Lower lobe of right lung (tissue), 2 donors: ENCODE data around the gene NPR1. TPM values are rescaled to one million over a fixed set of nuclear protein-coding genes. Genes with fewer than 3 reads are reported as not detected.
A peak's percentile ranks its signal among the peaks of the same experiment; 100 is the strongest.

Experiments
- ATAC-seq, 2 donors: fragments of 200-7000 bp; cut with Tn5 transposase; one replicate each; pipeline ENCODE4 v1.9.1; 2020 to 2022; ENCODE audit warnings: mild to moderate bottlenecking in 2 of 2, moderate library complexity in 2 of 2
- DNase-seq: peaks from one replicate; pipeline ENCODE4 v3.0.0-alpha.2; 2020
- H3K27ac ChIP-seq: fragments of 200-600 bp; one replicate; pipeline ENCODE4 v1.8.0; 2022
- H3K27me3 ChIP-seq: fragments of 200-600 bp; one replicate; pipeline ENCODE4 v1.8.0; 2022; ENCODE audit warnings: low read depth
- H3K36me3 ChIP-seq: fragments of 200-600 bp; one replicate; pipeline ENCODE4 v1.8.0; 2022; ENCODE audit warnings: mild to moderate bottlenecking
- H3K4me1 ChIP-seq: fragments of 200-600 bp; one replicate; pipeline ENCODE4 v1.8.0; 2022
- H3K4me3 ChIP-seq: fragments of 200-600 bp; one replicate; pipeline ENCODE4 v1.8.0; 2022; ENCODE audit warnings: mild to moderate bottlenecking
- H3K9me3 ChIP-seq: fragments of 200-600 bp; one replicate; pipeline ENCODE4 v1.8.0; 2022
- CTCF ChIP-seq: fragments of 200-600 bp; IDR thresholded peaks from one replicate; pipeline ENCODE4 v1.8.0; 2022; ENCODE audit warnings: antibody characterized with exemption, mild to moderate bottlenecking
- intact Hi-C: fragments of 100-400 bp; cut with DNase I; formaldehyde crosslinking; loops from one replicate; pipeline ENCODE4 v1.11.0; 2022
- long read RNA-seq: library from polyadenylated mRNA; unstranded; transcript quantifications from one replicate; pipeline ENCODE4 v2.0.0, GENCODE V29; 2021
- total RNA-seq: library from RNA; stranded (reverse); fragmentation: NEBNext Ultra II Directional; extraction: Animal tissue kit (Norgen Biotek cat#: 25700); gene quantifications from one replicate; pipeline ENCODE4 v1.2.1, GENCODE V29; 2021
- donor health status: DM: no; HTN: yes; CAD: no; lungs with severe emphysema.

Gene NPR1
- total RNA-seq, result 58.8 TPM
- long read RNA-seq, full-length matches to known transcripts, result 65 of 126 reads
- long read RNA-seq, partial matches to known transcripts, result 37 of 126 reads
- long read RNA-seq, other reads (novel, unspliced or antisense), result 24 of 126 reads

- Histone ChIP-seq H3K4me1 (peaks cover 32% of the 10 kb centered on the region), H3K9me3 (no peaks in the 10 kb centered on the region), H3K36me3 (peaks cover 19% of the 10 kb centered on the region), H3K27ac (peak within 1 kb of the TSS; percentile 77), H3K4me3 (peak within 1 kb of the TSS; percentile 76), H3K27me3 (peaks cover 13% of the 10 kb centered on the region)
- DNase-seq, result peak; percentile 67
- peak; percentile 78 to 81 for ATAC-seq
- no peak for TF ChIP-seq CTCF
- intact Hi-C loops, result no loop called here
Observed at GRCh38 chr1:153678519-153679336, at the start of gene NPR1. Gene NPR1, plus strand, starts transcription at chr1:153678688. Its CDS starts 421 bp downstream, at chr1:153679109.

GRCh38 chr1:153629343-153629665 lies 49.2 kb upstream of the NPR1 start:
- ATAC-seq (no peak), DNase-seq (no peak)
- Histone ChIP-seq H3K27me3 (no peaks in the 10 kb centered on the region), H3K4me3 (no peak overlapping the region), H3K27ac (no peak overlapping the region), H3K9me3 (no peaks in the 10 kb centered on the region), H3K36me3 (peaks cover 6% of the 10 kb centered on the region), H3K4me1 (peaks cover 62% of the 10 kb centered on the region)
- no peak for TF ChIP-seq CTCF
- intact Hi-C loops, result no loop called here

- peaks cover 59% of the 10 kb centered on the region for H3K4me1 ChIP-seq
- no peak overlapping the region for H3K4me3 ChIP-seq
- TF ChIP-seq CTCF, result no peak
- no peaks in the 10 kb centered on the region for H3K27me3 ChIP-seq
- H3K27ac ChIP-seq, result peak overlapping the region; percentile 24
- no peak for ATAC-seq
- no peaks in the 10 kb centered on the region for H3K9me3 ChIP-seq
- intact Hi-C loops, result no loop called here
- DNase-seq, result no peak
- peaks cover 6% of the 10 kb centered on the region for H3K36me3 ChIP-seq
Observed at GRCh38 chr1:153629971-153630370, 48.5 kb upstream of the NPR1 start.

GRCh38 chr1:153630384-153630783 lies 48.1 kb upstream of the NPR1 start:
- no peak for TF ChIP-seq CTCF
- peaks cover 6% of the 10 kb centered on the region for H3K36me3 ChIP-seq
- no peak for DNase-seq
- H3K4me3 ChIP-seq, result no peak overlapping the region
- peaks cover 59% of the 10 kb centered on the region for H3K4me1 ChIP-seq
- H3K9me3 ChIP-seq, result no peaks in the 10 kb centered on the region
- peak overlapping the region; percentile 24 for H3K27ac ChIP-seq
- intact Hi-C loops, result no loop called here
- H3K27me3 ChIP-seq, result no peaks in the 10 kb centered on the region
- no peak for ATAC-seq

- Histone ChIP-seq H3K27ac (no peak overlapping the region), H3K4me1 (peaks cover 59% of the 10 kb centered on the region), H3K27me3 (no peaks in the 10 kb centered on the region), H3K36me3 (peaks cover 10% of the 10 kb centered on the region), H3K9me3 (no peaks in the 10 kb centered on the region), H3K4me3 (no peak overlapping the region)
- no peak for TF ChIP-seq CTCF
- intact Hi-C loops, result no loop called here
- ATAC-seq (no peak), DNase-seq (no peak)
Observed at GRCh38 chr1:153631047-153632022, 47.2 kb upstream of the NPR1 start.
